Bladder microvascular endothelial cell (primary cell): ENCODE measurements around the gene TMED9. TPM values are rescaled to one million over a fixed set of nuclear protein-coding genes. Genes with fewer than 3 reads are reported as not detected.

Experiments used
- total RNA-seq: library from RNA; depleted of rRNA; stranded (reverse); fragments of >200 nt; gene quantifications from 2 replicates; pipeline ENCODE4 v1.2.3, GENCODE V29; 2014

The TMED9 gene
- total RNA-seq = 128 and 228 TPM in 2 replicates

DNA sequence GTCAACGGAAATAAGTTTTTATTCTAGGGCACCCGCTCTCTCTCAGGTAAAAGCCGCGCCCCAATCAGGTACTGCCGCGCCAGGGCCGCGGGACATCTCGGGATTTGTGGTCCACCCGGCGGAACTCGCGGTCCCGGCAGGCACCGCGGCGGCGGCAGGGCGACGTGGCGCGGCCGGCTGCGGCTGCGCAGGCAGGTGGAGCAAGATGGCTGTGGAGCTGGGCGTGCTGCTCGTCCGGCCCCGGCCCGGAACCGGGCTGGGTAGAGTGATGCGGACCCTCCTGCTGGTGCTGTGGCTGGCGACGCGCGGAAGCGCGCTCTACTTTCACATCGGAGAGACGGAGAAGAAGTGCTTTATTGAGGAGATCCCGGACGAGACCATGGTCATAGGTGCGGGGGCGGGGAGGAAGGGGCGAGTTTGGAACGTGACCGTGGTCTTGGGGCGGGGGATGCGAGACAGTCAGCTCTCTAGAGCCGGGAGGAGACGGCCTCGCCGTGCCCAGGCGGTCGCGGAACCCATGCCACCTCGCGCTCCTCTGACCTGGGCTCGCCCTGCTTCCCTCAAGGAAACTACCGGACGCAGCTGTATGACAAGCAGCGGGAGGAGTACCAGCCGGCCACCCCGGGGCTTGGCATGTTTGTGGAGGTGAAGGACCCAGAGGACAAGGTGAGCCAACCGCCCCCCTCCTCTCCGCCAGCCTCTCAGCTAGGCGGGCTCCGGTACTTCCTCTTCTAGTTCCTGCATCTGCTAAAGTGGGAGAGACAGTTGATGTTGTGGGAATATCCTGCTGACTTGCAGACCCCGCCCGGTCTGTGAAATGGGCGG lies at the start of gene TMED9:
TSS of gene TMED9 (plus strand) at position 194 of the 825 bp plus-strand sequence. CDS start at position 206, 12 bp downstream.

DNA sequence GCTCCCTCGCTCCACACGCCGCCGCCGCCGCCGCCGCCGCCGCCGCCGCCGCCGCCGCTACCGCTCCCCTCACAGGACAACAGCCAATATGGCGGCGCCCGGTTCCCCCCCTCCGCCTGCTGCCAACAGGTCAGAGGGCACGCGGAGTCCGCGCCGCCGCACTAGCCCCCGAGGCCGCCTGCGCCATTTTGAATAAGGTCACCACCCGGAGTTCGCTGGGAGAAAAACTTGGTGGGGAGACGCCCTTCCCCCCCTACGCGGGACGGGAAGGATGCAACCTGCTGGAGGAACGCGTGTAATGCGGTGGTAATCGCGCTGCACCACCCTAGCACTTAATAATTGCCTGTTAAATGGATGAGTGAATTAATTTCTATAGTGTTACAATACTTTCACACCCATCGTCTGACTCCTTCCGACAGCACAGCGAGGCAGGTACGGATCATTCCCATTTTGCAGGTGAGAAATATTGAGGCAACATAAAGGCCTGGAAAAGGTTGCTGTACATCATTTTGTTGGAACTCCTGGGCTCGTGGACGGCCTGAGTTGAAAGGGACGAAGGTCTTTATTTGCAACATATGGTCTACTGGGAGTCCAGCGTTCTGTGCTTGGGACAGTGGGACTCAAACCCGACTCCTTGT lies 37.4 kb upstream of the TMED9 start, which contains the start of gene FAM193B:
TSS of gene FAM193B (minus strand) at position 90 of the 638 bp plus-strand sequence. CDS start 105 bp downstream, outside the sequence.

GRCh38 chr5:177599731-177600507 lies 7.9 kb downstream of the TMED9 start, which contains the start of gene B4GALT7:
B4GALT7 (plus strand) TSS chr5:177600132; CDS start chr5:177600211, 79 bp downstream.

Other genes with a start within 250 kb of the TMED9 start
- gene LMAN2, start 240.5 kb upstream of the TMED9 start, total RNA-seq = 332 and 421 TPM in 2 replicates
- gene RGS14, start 234.3 kb upstream of the TMED9 start, total RNA-seq = 2.0 and 6.0 TPM in 2 replicates
- not detected in 2 replicates for gene SLC34A1, start 207.8 kb upstream of the TMED9 start, total RNA-seq
- gene PFN3, start 191.5 kb upstream of the TMED9 start, total RNA-seq = not detected in 2 replicates
- gene F12, start 182.6 kb upstream of the TMED9 start, total RNA-seq = 0.69 and 1.3 TPM in 2 replicates
- 21.2 and 30.5 TPM in 2 replicates for gene GRK6, start 165.5 kb upstream of the TMED9 start, total RNA-seq
- 1.6 TPM in 2 replicates for gene PRR7, start 145.4 kb upstream of the TMED9 start, total RNA-seq
- gene DBN1, start 118.6 kb upstream of the TMED9 start, total RNA-seq = 98.1 and 207 TPM in 2 replicates
- 34.5 and 79.9 TPM in 2 replicates for gene PDLIM7, start 94.6 kb upstream of the TMED9 start, total RNA-seq
- 3.4 and 4.5 TPM in 2 replicates for gene DOK3, start 82.4 kb upstream of the TMED9 start, total RNA-seq
- gene DDX41, start 75.2 kb upstream of the TMED9 start, total RNA-seq = 86.0 and 127 TPM in 2 replicates
- 12.6 and 25.1 TPM in 2 replicates for gene FAM193B, start 37.6 kb upstream of the TMED9 start, total RNA-seq
- 18.1 and 29.5 TPM in 2 replicates for gene B4GALT7, start 7.9 kb downstream of the TMED9 start, total RNA-seq
- gene FAM153A, start 190.7 kb downstream of the TMED9 start, total RNA-seq = not detected in 2 replicates